Esophagus squamous epithelium (tissue), 4 donors: ENCODE data around the gene CSF1R.

Experiments
- POLR2A ChIP-seq, 4 donors: fragments of 450-650 bp; IDR thresholded peaks; one replicate each; pipeline ENCODE4 v1.6.1; 2017; ENCODE audit warnings: antibody characterized with exemption in 4 of 4, mild to moderate bottlenecking in 4 of 4, moderate library complexity in 3 of 4
- TF ChIP-seq, protein P1 (sequence below), 6 experiments: fragments of 450-650 bp in 4 of 6; fragments of 200-600 bp in 2 of 6; sonication (generic) in 2 of 6; IDR thresholded peaks; one replicate each; pipeline ENCODE4 v1.5.1; 2016 to 2019; ENCODE audit warnings: antibody characterized with exemption in 6 of 6, mild to moderate bottlenecking in 4 of 6, moderate library complexity in 4 of 6

DNA sequence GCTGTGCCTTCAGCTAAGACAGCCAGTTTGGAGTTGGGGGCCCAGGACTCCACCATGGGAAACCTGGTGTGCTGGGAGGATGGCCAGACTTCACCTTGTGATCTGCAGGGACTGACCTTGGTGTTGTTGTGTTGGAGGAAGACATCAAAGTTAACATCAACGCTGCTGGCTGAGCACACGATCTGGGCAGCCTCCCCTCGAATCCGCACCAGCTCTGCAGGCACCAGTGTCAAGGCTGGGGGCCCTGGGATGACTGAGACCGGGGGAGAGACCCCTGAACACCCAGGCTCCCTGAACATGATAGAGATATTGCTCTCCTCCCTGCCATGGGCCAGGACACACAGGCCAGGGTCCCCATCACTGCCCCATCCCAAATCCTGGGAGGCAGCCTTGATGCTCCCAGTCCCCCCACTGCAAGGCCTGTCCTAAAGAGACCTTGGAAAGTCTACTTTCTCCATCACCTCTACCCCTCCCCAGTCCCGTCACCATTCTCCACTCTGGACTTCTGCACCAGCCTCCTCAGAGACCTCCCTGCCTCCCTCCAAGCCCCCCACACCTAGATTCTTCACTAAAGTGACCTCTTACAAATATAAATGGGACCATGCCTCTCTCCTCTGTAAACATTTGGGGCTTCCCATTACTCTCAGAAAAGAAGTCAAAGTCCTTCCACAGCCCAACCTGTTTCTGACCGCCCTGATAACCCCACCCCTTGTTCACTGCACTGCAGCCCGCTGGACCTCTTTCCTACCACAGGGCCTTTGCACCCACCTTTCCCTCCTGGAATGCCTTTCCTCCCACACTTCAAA, 8.2 kb downstream of the CSF1R start:
- TF ChIP-seq POLR2A (IDR thresholded peaks at IDR 0.05): no peak
- TF ChIP-seq, protein P1, sequence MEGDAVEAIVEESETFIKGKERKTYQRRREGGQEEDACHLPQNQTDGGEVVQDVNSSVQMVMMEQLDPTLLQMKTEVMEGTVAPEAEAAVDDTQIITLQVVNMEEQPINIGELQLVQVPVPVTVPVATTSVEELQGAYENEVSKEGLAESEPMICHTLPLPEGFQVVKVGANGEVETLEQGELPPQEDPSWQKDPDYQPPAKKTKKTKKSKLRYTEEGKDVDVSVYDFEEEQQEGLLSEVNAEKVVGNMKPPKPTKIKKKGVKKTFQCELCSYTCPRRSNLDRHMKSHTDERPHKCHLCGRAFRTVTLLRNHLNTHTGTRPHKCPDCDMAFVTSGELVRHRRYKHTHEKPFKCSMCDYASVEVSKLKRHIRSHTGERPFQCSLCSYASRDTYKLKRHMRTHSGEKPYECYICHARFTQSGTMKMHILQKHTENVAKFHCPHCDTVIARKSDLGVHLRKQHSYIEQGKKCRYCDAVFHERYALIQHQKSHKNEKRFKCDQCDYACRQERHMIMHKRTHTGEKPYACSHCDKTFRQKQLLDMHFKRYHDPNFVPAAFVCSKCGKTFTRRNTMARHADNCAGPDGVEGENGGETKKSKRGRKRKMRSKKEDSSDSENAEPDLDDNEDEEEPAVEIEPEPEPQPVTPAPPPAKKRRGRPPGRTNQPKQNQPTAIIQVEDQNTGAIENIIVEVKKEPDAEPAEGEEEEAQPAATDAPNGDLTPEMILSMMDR (IDR thresholded peaks at IDR 0.05): no peak
